Head of caudate nucleus (tissue), 42 donors: ENCODE data around the gene PTPN12.
"Not testable (repeated sequence)": the region's sequence is repeated elsewhere in the genome, so short reads cannot be mapped to it uniquely, and the experiment has no call there.

Experiments used
- DNase-seq, 42 donors: peaks; one replicate each; pipeline versions ENCODE4 v3.0.0 to v3.0.0-alpha.2; 2020 to 2021; ENCODE audit warnings: mixed read lengths in 7 of 42
- intact Hi-C: fragments of 100-400 bp; cut with DNase I; formaldehyde crosslinking; loops from one replicate; pipeline ENCODE4 v1.15.0; 2022

PTPN12 gene

DNA sequence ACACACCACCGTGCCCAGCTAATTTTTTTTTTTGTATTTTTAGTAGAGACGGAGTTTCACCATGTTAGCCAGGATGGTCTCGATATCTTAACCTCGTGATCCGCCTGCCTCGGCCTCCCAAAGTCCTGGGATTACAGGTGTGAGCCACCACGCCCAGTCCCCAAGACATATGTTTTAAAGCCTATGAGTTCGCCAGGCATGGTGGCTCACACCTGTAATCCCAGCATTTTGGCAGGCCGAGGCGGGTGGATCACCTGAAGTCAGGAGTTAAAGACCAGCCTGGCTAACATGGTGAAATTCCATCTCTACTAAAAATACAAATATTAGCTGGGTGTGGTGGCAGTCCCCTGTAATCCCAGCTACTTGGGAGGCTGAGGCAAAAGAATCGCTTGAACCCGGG lies 115.7 kb downstream of the PTPN12 start:
- intact Hi-C loops, DNase-seq: not testable (repeated sequence)

DNA sequence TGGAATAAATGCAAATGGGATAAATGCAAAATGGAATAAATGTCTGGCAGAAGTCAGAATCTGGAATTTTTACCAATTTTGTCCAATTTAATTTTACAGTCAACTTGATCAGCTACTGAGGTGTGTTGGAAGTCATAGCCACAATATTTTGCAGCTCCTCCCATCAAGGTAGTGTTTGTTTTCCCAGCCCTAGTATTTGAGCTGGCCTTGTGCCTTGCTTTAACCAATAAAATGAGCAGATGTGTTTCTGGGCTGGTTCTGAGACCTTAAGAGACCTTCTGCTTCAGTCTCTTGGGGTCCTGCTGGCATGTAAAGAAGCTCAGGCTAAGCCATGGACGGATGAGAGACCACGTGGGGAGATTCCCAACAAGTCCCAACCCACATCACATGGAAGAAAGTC lies 116.5 kb downstream of the PTPN12 start:
- intact Hi-C loops, result no loop called here
- DNase-seq, result peak in 1 of 42 donors; percentile 21

DNA sequence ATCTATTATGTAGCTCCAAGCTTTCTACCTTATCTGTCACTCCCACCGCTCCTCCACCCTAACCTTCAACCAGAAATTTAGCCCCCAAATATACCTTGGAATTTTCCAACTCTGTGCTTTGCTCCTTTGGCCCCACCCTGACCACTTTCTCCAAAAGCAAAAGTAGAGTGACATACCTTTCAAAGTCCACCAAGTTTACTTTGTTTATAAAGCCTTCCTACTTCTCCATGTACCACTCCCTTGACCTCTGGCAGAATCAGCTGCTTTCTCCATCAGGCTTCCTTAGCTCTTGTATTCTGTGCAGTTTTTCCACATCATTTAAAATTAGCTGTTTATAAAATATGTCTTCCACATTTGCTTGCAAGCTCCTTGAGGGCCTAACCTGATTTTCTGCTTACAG lies 118.3 kb downstream of the PTPN12 start:
- intact Hi-C loops, result no loop called here
- no peak for DNase-seq

DNA sequence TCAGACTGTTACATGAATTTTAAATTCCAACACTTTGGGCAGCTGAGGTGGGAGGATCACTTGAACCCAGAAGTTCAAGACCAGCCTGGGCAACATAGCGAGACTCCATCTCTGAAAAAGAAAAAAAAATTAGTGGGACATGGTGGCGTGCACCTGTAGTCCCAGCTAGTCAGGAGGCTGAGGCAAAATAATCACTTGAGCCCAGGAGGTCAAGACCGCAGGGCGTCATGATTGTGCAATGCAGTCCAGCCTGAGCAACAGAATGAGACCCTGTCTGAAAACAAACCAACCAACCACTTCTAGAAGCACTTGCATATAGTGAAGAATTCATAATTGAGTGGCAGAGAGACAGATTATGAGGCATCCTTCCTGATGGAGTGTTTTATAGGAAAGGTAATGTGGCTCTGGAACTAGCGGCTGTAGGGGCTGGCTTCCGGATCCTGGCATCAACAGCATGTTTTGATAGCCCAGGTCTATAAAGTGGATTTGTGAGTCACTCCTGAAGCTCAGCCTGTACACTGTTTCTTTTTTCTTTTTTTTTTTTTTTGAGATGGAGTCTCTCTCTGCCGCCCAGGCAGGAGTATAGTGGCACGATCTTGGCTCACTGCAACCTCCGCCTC lies 118.9 kb downstream of the PTPN12 start:
- intact Hi-C loops, result no loop called here

DNA sequence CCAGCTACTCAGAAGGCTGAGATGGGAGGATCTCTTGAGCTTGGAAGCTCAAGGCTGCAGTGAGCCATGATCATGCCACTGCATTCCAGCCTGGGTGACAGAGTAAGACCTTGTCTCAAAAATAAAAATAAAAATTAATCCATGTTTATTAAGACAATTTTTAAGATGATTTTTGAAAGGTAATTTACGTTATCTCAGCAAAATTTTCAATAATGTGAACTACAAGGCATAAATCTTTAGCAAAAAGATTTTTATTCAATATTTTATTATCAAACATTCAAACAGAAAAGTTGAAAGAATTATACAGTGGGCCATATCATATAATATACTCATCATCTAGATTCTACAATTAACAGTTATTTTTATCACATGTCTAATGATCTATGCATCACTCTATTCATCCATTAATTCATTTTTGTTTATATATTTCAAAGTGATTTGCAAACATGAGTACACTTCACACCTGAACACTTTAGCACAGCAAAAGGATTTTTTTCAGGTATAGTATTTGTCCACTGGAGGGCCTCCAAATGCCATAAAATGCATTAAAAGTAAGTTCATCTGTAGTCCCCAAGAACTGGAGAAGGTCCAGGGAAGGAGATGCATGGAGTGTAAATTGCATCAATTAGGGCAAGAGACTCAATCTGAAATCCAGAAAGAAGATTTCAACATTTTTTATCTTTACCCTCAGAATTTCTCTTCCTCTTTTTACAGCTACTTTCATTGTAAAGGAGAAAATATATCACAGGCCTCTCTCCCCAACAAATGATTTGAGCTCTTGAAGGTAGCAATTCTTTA lies 120.5 kb downstream of the PTPN12 start:
- intact Hi-C loops, result no loop called here
- peak in 10 of 42 donors; percentile 15 to 56 (median 28) for DNase-seq

More for the DNA sequence above, 118.9 kb downstream of the PTPN12 start:
- peak in 2 of 42 donors; percentile 9 to 12 for DNase-seq

DNA sequence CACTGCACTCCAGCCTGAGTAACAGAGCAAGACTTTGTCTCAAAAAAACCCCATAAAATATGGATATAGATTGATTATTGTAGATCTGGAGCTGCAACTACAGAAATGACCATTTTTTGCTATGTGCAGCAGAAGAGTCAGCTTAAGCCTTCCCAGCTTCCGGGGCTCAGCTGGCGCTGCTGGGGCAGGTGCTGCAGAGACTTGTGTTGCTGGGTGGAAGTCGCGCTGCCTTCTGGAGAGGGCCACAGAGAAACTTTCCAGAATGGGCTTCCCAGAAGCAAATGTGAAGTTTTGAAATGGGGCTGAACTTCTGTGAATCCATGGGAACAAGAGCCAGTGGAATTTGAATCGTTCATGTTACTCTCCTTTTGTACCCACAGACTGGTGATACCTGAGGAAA lies 121.8 kb downstream of the PTPN12 start:
- peak in 2 of 42 donors; percentile 13 to 37 for DNase-seq
- intact Hi-C loops, result no loop called here

DNA sequence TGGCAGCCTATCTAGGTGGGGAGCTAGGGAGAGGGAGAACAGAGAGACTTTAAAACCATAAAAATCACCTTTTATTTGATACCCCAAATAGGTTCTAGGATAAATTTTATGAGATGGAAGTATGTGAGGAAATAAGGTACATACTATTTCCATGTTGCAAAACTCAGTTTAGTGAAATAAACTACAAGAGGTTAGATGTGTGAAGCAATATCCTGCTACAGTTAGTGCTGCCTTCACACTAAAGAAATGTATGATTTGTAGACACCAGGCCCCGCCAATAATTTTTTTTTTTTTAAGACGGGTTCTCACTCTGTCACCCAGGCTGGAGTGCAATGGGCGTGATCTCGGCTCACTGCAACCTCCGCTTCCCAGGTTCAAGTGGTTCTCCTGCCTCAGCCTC lies 124.7 kb downstream of the PTPN12 start:
- DNase-seq, result no peak
- intact Hi-C loops, result no loop called here

DNA sequence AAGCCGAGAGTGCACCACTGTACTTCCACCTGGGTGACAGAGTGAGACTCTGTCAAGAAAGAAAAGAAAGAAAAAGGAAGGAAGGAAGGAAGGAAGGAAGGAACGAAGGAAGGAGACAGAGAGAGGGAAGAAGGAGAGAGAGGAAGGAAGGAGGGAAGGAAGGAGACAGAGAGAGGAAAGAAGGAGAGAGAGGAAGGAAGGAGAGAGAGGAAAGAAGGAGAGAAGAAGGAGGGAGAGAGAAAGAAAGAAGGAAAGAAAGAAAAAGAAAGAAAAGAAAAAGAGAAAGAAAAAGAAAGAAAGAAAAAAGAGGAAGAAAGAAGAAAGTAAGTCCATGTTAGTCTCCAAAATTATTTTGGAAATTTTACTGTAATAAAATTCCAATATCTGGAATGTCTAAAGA lies 125.8 kb downstream of the PTPN12 start:
- no peak for DNase-seq
- intact Hi-C loops, result no loop called here

DNA sequence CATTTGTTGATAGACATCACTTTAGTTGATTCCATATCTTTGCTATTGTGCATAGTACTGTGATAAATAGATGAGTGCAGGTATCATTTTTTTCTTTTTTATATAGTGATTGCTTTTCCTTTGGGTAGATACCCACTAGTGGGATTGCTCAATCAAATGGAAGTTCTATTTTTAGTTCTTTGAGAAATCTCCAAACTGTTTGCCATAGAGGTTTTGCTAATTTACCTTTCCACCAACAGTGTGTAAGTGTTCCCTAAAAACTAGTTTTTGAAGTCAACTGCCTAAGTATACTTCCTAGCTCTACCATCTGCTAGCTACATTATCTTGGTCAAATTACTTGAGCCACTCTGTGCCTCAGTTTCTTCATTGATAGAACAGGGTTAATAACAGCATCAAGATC lies 127.6 kb downstream of the PTPN12 start:
- no peak for DNase-seq
- intact Hi-C loops, result no loop called here

DNA sequence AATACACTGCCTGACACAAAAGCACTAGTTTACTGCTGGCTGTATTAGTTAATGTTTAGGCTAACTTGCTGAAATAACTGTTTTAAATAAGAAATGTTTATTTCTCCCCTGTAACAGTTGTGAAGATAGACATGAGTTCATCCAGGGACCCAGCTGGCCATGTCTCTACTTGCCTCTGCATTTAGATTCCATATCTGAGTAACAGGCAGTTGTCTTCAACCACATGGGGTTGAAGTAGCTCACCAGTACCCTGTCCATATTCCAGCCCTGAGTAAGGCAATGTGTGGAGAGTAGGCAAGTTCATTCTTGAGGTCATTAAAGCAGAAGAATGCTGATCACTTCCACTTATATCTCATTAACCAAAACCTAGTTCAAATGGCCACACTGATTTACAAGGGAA lies 128.1 kb downstream of the PTPN12 start:
- intact Hi-C loops, result no loop called here
- DNase-seq, result no peak

DNA sequence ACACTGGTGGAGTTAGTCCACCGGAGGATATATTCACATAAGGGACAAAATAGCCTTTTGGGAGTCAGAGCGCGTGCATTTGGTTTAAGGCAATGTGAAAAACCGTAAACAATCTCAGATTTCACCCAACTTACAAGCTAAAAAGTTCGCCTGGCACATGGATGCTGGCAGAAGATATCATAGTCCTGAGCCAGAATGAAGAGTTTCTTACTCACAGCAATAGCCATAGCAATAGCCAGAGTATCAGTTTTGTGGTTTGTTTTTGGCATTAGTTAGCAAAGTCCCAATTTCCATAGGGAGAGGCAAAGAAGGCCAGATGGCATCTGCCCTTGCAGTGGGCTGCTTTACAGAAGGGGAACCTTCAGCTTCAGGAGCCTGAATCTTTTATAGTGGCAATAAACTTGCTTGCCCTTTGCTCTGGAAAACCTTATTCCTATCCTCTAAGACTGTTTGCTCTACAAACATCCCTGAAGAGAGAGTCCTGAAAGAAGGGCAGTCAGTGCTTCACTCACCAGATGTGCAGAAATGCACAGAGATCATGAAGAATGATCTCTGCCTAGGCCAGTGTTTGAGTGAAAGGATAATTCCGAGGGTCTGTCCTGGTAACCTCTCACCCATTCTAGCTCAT lies 130.5 kb downstream of the PTPN12 start:
- peak in 1 of 42 donors; percentile 22 for DNase-seq
- intact Hi-C loops, result no loop called here

DNA sequence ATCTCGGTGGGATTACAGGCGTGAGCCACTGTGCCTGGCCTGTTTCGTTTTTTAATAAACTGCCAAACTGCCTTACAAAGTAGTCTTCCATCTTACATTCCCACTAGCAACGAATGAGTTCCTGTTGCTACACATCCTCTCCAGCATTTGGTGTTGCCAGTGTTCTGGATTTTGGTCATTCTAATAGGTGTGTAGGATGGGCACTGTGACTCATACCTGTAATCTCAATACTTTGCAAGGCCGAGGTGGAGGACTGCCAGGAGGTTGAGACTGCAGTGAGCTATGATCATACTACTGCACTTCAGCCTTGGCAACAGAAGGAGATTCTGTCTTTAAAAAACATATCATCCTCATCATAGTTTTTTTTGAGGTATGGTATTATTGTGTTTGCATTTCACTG lies 137.8 kb downstream of the PTPN12 start:
- DNase-seq, result peak in 2 of 42 donors; percentile 2 to 27
- intact Hi-C loops, result no loop called here

DNA sequence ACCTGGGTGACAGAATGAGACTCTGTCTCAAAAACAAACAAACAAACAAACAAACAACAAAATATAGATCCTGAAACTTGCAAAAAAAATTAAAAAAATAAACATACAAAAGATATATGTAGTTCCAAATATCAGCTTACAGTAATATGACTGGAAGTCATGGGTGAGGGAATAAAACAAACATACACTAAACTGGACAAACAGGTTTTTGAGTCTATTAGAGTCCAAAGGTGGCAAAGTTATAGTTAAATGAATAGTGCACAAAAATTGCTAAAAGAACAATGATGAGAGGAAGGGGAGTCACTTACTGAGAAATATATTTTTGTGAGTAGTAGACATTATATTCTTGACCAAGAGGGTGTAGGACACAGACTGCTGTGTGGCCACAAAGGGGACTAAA lies 142.5 kb downstream of the PTPN12 start:
- intact Hi-C loops, result no loop called here
- no peak for DNase-seq

DNA sequence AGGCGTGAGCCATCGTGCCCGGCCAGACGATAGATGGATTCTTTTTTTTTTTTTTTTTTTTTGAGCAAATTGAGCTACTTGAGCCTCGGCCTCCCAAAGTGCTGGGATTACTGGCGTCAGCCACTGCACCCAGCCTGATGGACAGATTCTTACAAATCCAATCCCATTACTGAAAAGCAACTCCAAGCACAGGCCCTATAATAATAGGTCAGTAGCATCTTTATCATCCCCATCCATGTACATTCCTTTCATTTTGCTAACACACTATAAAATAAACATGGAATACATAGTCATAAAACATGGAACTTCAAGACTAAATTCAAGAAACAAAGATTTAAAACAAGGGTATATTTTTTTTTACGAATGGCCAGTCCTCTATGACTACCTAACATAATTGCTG lies 143.2 kb downstream of the PTPN12 start:
- DNase-seq, result no peak
- intact Hi-C loops, result no loop called here

DNA sequence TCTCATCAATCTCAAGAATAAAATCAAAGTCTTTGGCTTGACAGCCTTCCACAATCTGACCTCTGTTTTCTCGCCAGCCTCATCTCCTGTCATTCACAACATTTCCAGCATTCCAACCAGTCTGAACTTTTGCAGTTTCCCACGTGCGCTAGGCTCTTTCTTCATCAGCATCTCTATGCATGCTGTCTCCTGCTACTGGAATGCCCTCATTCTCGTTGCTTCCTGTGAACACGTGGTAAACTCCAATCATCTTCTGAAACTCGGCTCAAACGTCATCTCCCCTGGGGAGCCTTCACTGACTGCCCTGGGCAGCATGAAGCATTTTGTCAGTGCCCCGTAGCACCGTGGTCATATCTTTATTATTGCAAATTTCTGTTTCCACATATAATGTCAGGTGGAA lies 146.9 kb downstream of the PTPN12 start:
- no peak for DNase-seq
- intact Hi-C loops, result no loop called here

DNA sequence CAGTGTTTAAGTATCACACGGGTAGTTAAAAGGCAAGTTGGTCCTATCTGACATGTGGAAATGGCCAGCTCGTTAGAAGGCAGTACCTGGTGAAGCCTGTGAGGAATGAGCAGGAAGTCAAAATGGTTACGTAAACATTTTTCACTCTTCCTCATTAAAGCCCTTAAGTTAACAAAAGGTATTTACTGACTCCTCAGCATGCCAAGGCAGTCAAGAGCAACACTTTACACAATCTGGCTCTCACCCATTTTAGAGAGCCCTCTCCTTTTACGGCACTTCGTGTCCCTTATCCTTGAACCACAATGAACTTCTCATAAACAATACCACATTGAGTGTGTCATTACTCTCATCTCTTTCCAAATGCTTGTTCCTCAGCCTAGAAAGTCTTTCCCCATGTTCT lies 148.1 kb downstream of the PTPN12 start:
- intact Hi-C loops, result no loop called here
- DNase-seq, result no peak

DNA sequence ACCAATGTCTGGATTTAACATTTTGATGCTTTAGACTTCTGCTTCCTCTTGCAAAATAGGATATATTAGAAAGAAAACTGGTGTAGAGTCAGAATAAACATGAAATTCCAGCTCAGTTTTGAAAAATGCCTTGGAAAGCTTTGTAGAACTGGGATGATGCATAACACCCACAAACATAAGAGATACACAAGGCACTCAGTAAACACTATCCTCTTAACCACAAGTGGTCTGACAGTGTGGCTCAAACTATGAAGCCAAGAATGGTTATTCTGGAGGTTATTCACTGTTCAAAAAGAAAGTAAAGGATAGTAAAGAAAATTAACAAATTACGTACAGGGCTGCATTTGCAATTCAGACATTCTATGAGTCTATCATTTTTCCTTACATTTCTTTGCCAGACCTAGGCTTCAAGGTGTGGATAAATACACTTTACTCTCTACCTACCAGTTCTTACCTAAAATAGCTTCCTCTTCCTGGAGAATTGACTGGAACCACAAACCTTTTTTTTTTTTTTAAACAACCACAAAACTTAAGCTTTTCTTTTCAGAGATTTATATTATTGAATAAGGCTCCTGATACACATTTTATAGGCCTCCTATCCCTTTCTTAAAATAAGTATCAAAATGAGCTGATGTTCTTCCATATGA lies 150.1 kb downstream of the PTPN12 start:
- DNase-seq, result no peak
- intact Hi-C loops, result no loop called here

DNA sequence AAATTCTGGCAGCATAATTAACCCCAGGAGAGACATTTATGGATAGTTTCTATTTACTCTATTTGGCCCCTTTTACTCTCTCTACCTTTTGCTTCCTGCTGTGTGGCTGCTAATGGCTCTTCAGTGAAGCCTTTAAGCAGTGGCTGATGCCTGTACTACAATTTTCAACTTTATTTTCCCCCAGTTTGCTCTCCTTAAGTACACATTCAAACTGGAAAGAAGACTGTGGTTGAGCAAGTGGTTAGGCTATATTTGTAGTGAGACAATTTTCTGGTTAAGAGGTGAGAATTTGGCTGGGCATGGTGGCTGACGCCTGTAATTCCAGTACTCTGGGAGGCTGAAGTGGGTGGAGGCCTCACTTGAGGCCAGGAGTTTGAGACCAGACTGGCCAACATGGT lies 150.7 kb downstream of the PTPN12 start:
- intact Hi-C loops, result no loop called here
- no peak for DNase-seq
